PFSK-1 (cell line): ENCODE results near the gene YWHAQ.

ENCODE experiments used
- POLR2AphosphoS5 ChIP-seq: IDR thresholded peaks from 2 replicates; pipeline ENCODE4 v1.6.1; 2012; ENCODE audit warnings: low read depth, mild to moderate bottlenecking, control low read depth, low read length, moderate library complexity
- REST ChIP-seq, 2 experiments: IDR thresholded peaks; 2 replicates each; pipeline versions ENCODE4 v1.6.1 to v1.8.0; 2011 to 2012; ENCODE audit warnings: low read depth in 2 of 2, low read length in 2 of 2, control low read depth in 1 of 2, inconsistent platforms in 1 of 2, mild to moderate bottlenecking in 1 of 2, moderate library complexity in 1 of 2; ENCODE audit not compliant: insufficient read depth in 1 of 2
- SIN3A ChIP-seq: IDR thresholded peaks from 2 replicates; pipeline ENCODE4 v1.6.1; 2012; ENCODE audit warnings: mild to moderate bottlenecking, low read length, moderate library complexity, borderline replicate concordance; ENCODE audit not compliant: insufficient read depth
- TAF1 ChIP-seq: IDR thresholded peaks from 2 replicates; pipeline ENCODE4 v1.6.1; 2012; ENCODE audit warnings: low read length, control low read depth, borderline replicate concordance; ENCODE audit not compliant: insufficient read depth

- TF ChIP-seq TAF1 (no peak), SIN3A (no peak), POLR2AphosphoS5 (no peak), REST (IDR thresholded peaks at IDR 0.05; ENCODE audit: insufficient read depth in 1 of 2, low read depth in 2 of 2, low read length in 2 of 2) (no peak)
These were observed 10.8 kb upstream of the YWHAQ start for GRCh38 chr2:9641641-9642040.
